KMS-11 (cell line): ENCODE measurements around the gene NR2E1.

Experiments
- H2AFZ ChIP-seq: fragments of 200-600 bp; sonication (generic); 2 replicates; pipeline ENCODE4 v1.6.1; 2016; ENCODE audit warnings: antibody characterized with exemption, mixed run types, low read depth
- H3K27ac ChIP-seq: fragments of 200-600 bp; sonication (generic); 2 replicates; pipeline ENCODE4 v1.6.1; 2016; ENCODE audit warnings: mild to moderate bottlenecking, mixed run types
- H3K27me3 ChIP-seq: fragments of 200-600 bp; sonication (generic); 2 replicates; pipeline ENCODE4 v1.6.1; 2017; ENCODE audit warnings: mild to moderate bottlenecking, low read depth, mixed run types, moderate library complexity; ENCODE audit not compliant: insufficient read depth
- H3K36me3 ChIP-seq: fragments of 200-600 bp; sonication (generic); 2 replicates; pipeline ENCODE4 v1.6.1; 2017; ENCODE audit warnings: mild to moderate bottlenecking, mixed run types; ENCODE audit not compliant: insufficient read depth
- H3K4me1 ChIP-seq: fragments of 200-600 bp; sonication (generic); 2 replicates; pipeline ENCODE4 v1.6.1; 2016; ENCODE audit warnings: mild to moderate bottlenecking, low read depth, mixed run types; ENCODE audit not compliant: poor library complexity, severe bottlenecking
- H3K4me2 ChIP-seq: fragments of 200-600 bp; sonication (generic); 2 replicates; pipeline ENCODE4 v1.7.0; 2016; ENCODE audit warnings: mild to moderate bottlenecking, mixed run types
- H3K4me3 ChIP-seq: fragments of 200-600 bp; sonication (generic); IDR thresholded peaks from 2 replicates; pipeline ENCODE4 v1.6.1; 2017; ENCODE audit warnings: low read depth, low read length, mixed read lengths; ENCODE audit not compliant: insufficient read depth
- H3K79me2 ChIP-seq: fragments of 200-600 bp; sonication (generic); 2 replicates; pipeline ENCODE4 v1.6.1; 2016; ENCODE audit warnings: low read depth, mixed run types; ENCODE audit not compliant: insufficient read depth
- H3K9ac ChIP-seq: fragments of 200-600 bp; sonication (generic); 2 replicates; pipeline ENCODE4 v1.6.1; 2016; ENCODE audit warnings: mild to moderate bottlenecking, mixed run types
- H4K20me1 ChIP-seq: fragments of 200-600 bp; sonication (generic); 2 replicates; pipeline ENCODE4 v1.6.1; 2016; ENCODE audit warnings: mild to moderate bottlenecking, mixed run types; ENCODE audit not compliant: insufficient read depth
- CTCF ChIP-seq: fragments of 200-600 bp; sonication (generic); conservative IDR thresholded peaks from 2 replicates; pipeline ENCODE4 v1.6.1; 2017; ENCODE audit warnings: low read depth, mild to moderate bottlenecking, antibody characterized with exemption, low read length, moderate library complexity, mixed read lengths

The NR2E1 gene

GRCh38 chr6:108127826-108128225 is 38.0 kb upstream of the NR2E1 start:
- Histone ChIP-seq H3K27me3 (no peaks in the 10 kb centered on the region), H3K4me3 (no peak overlapping the region), H3K27ac (no peak overlapping the region), H2AFZ (no peak overlapping the region), H3K4me1 (no peaks in the 10 kb centered on the region), H3K4me2 (no peak overlapping the region), H3K9ac (no peak overlapping the region), H4K20me1 (no peaks in the 10 kb centered on the region), H3K36me3 (no peaks in the 10 kb centered on the region), H3K79me2 (no peaks in the 10 kb centered on the region)
- no peak for TF ChIP-seq CTCF

- H2AFZ ChIP-seq, result no peak overlapping the region
- H3K4me2 ChIP-seq, result no peak overlapping the region
- H3K4me3 ChIP-seq, result no peak overlapping the region
- no peaks in the 10 kb centered on the region for H3K79me2 ChIP-seq
- no peaks in the 10 kb centered on the region for H3K36me3 ChIP-seq
- no peaks in the 10 kb centered on the region for H3K27me3 ChIP-seq
- H3K27ac ChIP-seq, result no peak overlapping the region
- no peak for TF ChIP-seq CTCF
- no peaks in the 10 kb centered on the region for H3K4me1 ChIP-seq
- H4K20me1 ChIP-seq, result no peaks in the 10 kb centered on the region
- H3K9ac ChIP-seq, result no peak overlapping the region
These were observed 35.6 kb upstream of the NR2E1 start for GRCh38 chr6:108130262-108130661.

- no peak overlapping the region for H3K4me2 ChIP-seq
These were observed 33.0 kb upstream of the NR2E1 start for GRCh38 chr6:108132863-108133262.

GRCh38 chr6:108133594-108134179 is 32.1 kb upstream of the NR2E1 start:
- H3K4me3 ChIP-seq, result no peak overlapping the region
- no peak overlapping the region for H3K4me2 ChIP-seq
- no peaks in the 10 kb centered on the region for H3K79me2 ChIP-seq
- H4K20me1 ChIP-seq, result no peaks in the 10 kb centered on the region
- no peaks in the 10 kb centered on the region for H3K27me3 ChIP-seq
- no peak overlapping the region for H2AFZ ChIP-seq
- no peak for TF ChIP-seq CTCF
- no peaks in the 10 kb centered on the region for H3K36me3 ChIP-seq
- H3K9ac ChIP-seq, result no peak overlapping the region
- no peak overlapping the region for H3K27ac ChIP-seq
- no peaks in the 10 kb centered on the region for H3K4me1 ChIP-seq

More at GRCh38 chr6:108132863-108133262, 33.0 kb upstream of the NR2E1 start:
- Histone ChIP-seq H4K20me1 (no peaks in the 10 kb centered on the region), H2AFZ (no peak overlapping the region), H3K9ac (no peak overlapping the region), H3K27me3 (no peaks in the 10 kb centered on the region), H3K4me3 (no peak overlapping the region), H3K79me2 (no peaks in the 10 kb centered on the region), H3K27ac (no peak overlapping the region), H3K4me1 (no peaks in the 10 kb centered on the region), H3K36me3 (no peaks in the 10 kb centered on the region)
- no peak for TF ChIP-seq CTCF
